K562 (cell line): ENCODE results near the gene SLC44A2. TPM values are rescaled to one million over a fixed set of nuclear protein-coding genes. Genes with fewer than 3 reads are reported as not detected.
A peak's percentile ranks its signal among the peaks of the same experiment; 100 is the strongest.

Experiments
- ATAC-seq: fragments of 200-7000 bp; cut with Tn5 transposase; 3 replicates; pipeline ENCODE4 v1.9.1; 2020; ENCODE audit warnings: moderate library complexity
- BruUV-seq: library from RNA; stranded (reverse); fragments of 400-500 nt; replicated peaks from 2 replicates; lab custom pipeline; 2021; lab: Mats Ljungman, UMichigan
- CTCF ChIA-PET: fragments of 300-600 bp; formaldehyde crosslinking; extraction: SDS; loops from one replicate; lab custom pipeline; 2021; ENCODE audit warnings: low intra/inter-chr PET ratio; lab: Yijun Ruan, JAX
- POLR2A ChIA-PET: fragments of 300-600, 350-650 bp; sonication (Branson Sonifier 250); formaldehyde crosslinking; extraction: SDS; loops from one replicate; lab custom pipeline; 2021; ENCODE audit warnings: antibody characterized with exemption, inconsistent platforms; lab: Yijun Ruan, JAX
- DNase-seq, 4 experiments: peaks; one replicate each; pipeline versions ENCODE4 v3.0.0 to v3.0.0-alpha.2; 2011 to 2018; ENCODE audit warnings: low spot score in 3 of 4, mixed read lengths in 3 of 4; ENCODE audit errors: extremely low read depth in 1 of 4
- FAIRE-seq: peaks from 2 replicates; lab custom pipeline; 2011; peaks lifted over from hg19 to GRCh38; lab: Jason Lieb, UNC
- H2AFZ ChIP-seq: 2 replicates; pipeline ENCODE4 v1.6.0; 2011; ENCODE audit warnings: low read depth, low read length, control low read depth, inconsistent platforms
- H3K27ac ChIP-seq: fragments of 200-600 bp; 3 replicates; pipeline ENCODE4 v1.8.0; 2011; ENCODE audit warnings: low read depth, mild to moderate bottlenecking, control low read depth, inconsistent platforms, low read length, moderate library complexity, mixed read lengths; ENCODE audit errors: extremely low read depth
- H3K27me3 ChIP-seq, 2 experiments: fragments of 300-600 bp in 1 of 2; 2 replicates in 1 of 2; 3 replicates in 1 of 2; pipeline versions ENCODE4 v1.6.0 to v1.8.0; 2011; ENCODE audit warnings: inconsistent platforms in 2 of 2, low read length in 2 of 2, mild to moderate bottlenecking in 1 of 2, mixed read lengths in 1 of 2, moderate library complexity in 1 of 2; ENCODE audit not compliant: control insufficient read depth in 2 of 2, insufficient read depth in 2 of 2
- H3K36me3 ChIP-seq: fragments of 300-600 bp; 3 replicates; pipeline ENCODE4 v1.8.0; 2011; ENCODE audit warnings: mild to moderate bottlenecking, low read length, inconsistent platforms; ENCODE audit not compliant: control insufficient read depth, insufficient read depth
- H3K4me1 ChIP-seq, 2 experiments: fragments of 200-600 bp in 1 of 2; replicated peaks in 1 of 2; 2 replicates in 1 of 2; 3 replicates in 1 of 2; pipeline versions ENCODE4 v1.5.1 to v1.8.0; 2011; ENCODE audit warnings: inconsistent platforms in 2 of 2, low read length in 2 of 2, mild to moderate bottlenecking in 1 of 2, mixed read lengths in 1 of 2, moderate library complexity in 1 of 2; ENCODE audit not compliant: control insufficient read depth in 2 of 2, insufficient read depth in 2 of 2
- H3K4me2 ChIP-seq: 2 replicates; pipeline ENCODE4 v1.6.1; 2011; ENCODE audit warnings: low read length, control low read depth, inconsistent platforms, mixed read lengths; ENCODE audit not compliant: insufficient read depth
- H3K4me3 ChIP-seq: fragments of 200-600 bp; sonication (generic), shearing (Covaris generic); 2 replicates; pipeline ENCODE4 v1.5.1; 2016; ENCODE audit warnings: control low read depth, inconsistent platforms
- H3K79me2 ChIP-seq: fragments of 200-600 bp; 3 replicates; pipeline ENCODE4 v1.8.0; 2011; ENCODE audit warnings: low read length, inconsistent platforms; ENCODE audit not compliant: control insufficient read depth, insufficient read depth
- H3K9ac ChIP-seq, 2 experiments: 2 replicates each; pipeline versions ENCODE4 v1.6.0 to v1.6.1; 2011; ENCODE audit warnings: low read depth in 2 of 2, low read length in 2 of 2, control low read depth in 1 of 2, inconsistent platforms in 1 of 2, mild to moderate bottlenecking in 1 of 2, mixed read lengths in 1 of 2; ENCODE audit not compliant: insufficient read depth in 1 of 2
- H3K9me1 ChIP-seq: one replicate; pipeline ENCODE4 v1.6.0; 2011; ENCODE audit warnings: inconsistent platforms, mild to moderate bottlenecking, low read length, moderate library complexity; ENCODE audit not compliant: control insufficient read depth, insufficient read depth
- H3K9me3 ChIP-seq: replicated peaks from 2 replicates; pipeline ENCODE4 v1.5.1; 2011; ENCODE audit warnings: low read depth, low read length, inconsistent platforms; ENCODE audit not compliant: control insufficient read depth, insufficient read depth
- H4K20me1 ChIP-seq: replicated peaks from 2 replicates; pipeline ENCODE4 v1.6.1; 2011; ENCODE audit warnings: low read length, inconsistent platforms, mixed read lengths; ENCODE audit not compliant: control insufficient read depth, insufficient read depth
- CBFA2T2 ChIP-seq: fragments of 450-650 bp; conservative IDR thresholded peaks from 2 replicates; pipeline ENCODE4 v1.6.1; 2017; ENCODE audit warnings: mild to moderate bottlenecking
- KLF10 ChIP-seq: fragments of 250-450 bp; sonication (Bioruptor Pico); IDR thresholded peaks from 2 replicates; pipeline ENCODE4 v1.6.1; 2021; ENCODE audit warnings: matching md5 sums
- POLR2AphosphoS5 ChIP-seq: IDR thresholded peaks from 2 replicates; pipeline ENCODE4 v1.6.1; 2011; ENCODE audit warnings: mild to moderate bottlenecking, low read depth, low read length, moderate library complexity; ENCODE audit not compliant: control insufficient read depth, insufficient read depth
- PRMT5 ChIP-seq: sonication (generic); formaldehyde crosslinking; IDR thresholded peaks from 2 replicates; pipeline ENCODE4 v1.5.0; 2020; ENCODE audit warnings: missing genetic modification reagents
- SIN3A ChIP-seq, 2 experiments: fragments of 150-350 bp in 1 of 2; IDR thresholded peaks; 2 replicates each; pipeline ENCODE4 v1.6.1; 2011 to 2016; ENCODE audit warnings: borderline replicate concordance in 2 of 2, low read depth in 2 of 2, low read length in 2 of 2, mild to moderate bottlenecking in 2 of 2, moderate library complexity in 2 of 2; ENCODE audit not compliant: control insufficient read depth in 1 of 2
- TCF7 ChIP-seq: sonication (generic); IDR thresholded peaks from 2 replicates; pipeline ENCODE4 v1.6.1; 2016; ENCODE audit warnings: antibody characterized with exemption, borderline replicate concordance
- YY1 ChIP-seq, 3 experiments: IDR thresholded peaks; 2 replicates each; pipeline ENCODE4 v1.6.1; 2011; ENCODE audit warnings: low read length in 2 of 3, mild to moderate bottlenecking in 2 of 3, moderate library complexity in 2 of 3, borderline replicate concordance in 1 of 3, control low read depth in 1 of 3, low read depth in 1 of 3; ENCODE audit not compliant: insufficient read depth in 3 of 3, insufficient replicate concordance in 2 of 3, control insufficient read depth in 1 of 3, insufficient read length in 1 of 3; ENCODE audit errors: extremely low read depth in 1 of 3
- WGBS: fragments of 100-300 bp; shearing (Covaris generic); methylation state at CpG from one replicate; pipeline ENCODE4 v1.1.6; 2016; ENCODE audit warnings: low coverage, mixed read lengths; ENCODE audit not compliant: insufficient coverage; ENCODE audit errors: missing lambda C conversion rate; 5-methylcytosine and 5-hydroxymethylcytosine counted together
- in situ Hi-C: fragments of 300-500 bp; cut with MboI; formaldehyde crosslinking; loops from 4 replicates; pipeline ENCODE4 v1.15.0; 2018; ENCODE audit warnings: inconsistent platforms, mixed read lengths
- intact Hi-C: fragments of 100-400 bp; cut with micrococcal nuclease; formaldehyde crosslinking; loops from 2 replicates; pipeline ENCODE4 v1.14.2; 2022
- polyA plus RNA-seq, 8 experiments: library from polyadenylated mRNA; depleted of rRNA in 4 of 8; stranded (reverse) in 5 of 8; unstranded in 3 of 8; fragments of >200 nt; fragmentation: Nextera tagmentation in 2 of 8; fragmentation: Illumina TruSeq in 1 of 8; extraction: Ambion mirVana in 2 of 8; extraction: Trizol in 1 of 8; gene quantifications; 2 replicates each; pipeline versions ENCODE4 v1.2.1 to v1.2.3, GENCODE V29; 2011 to 2014; ENCODE audit warnings: inconsistent platforms in 1 of 8, missing spikeins in 1 of 8
- total RNA-seq, 7 experiments: library from RNA; depleted of rRNA in 6 of 7; stranded (reverse); fragments of >200 nt in 6 of 7; fragmentation: Illumina TruSeq in 2 of 7; extraction: Trizol in 2 of 7; gene quantifications; 2 replicates each; pipeline versions ENCODE4 v1.2.1 to v1.2.3, GENCODE V29; 2011 to 2021; ENCODE audit warnings: low replicate concordance in 1 of 7
- TF ChIP-seq, protein P1 (sequence below): fragments of 450-650 bp; IDR thresholded peaks from 2 replicates; pipeline ENCODE4 v1.6.1; 2016

The SLC44A2 gene
- total and polyA plus RNA-seq, 9 of the 15 experiments (the other 6 are each of a cell fraction or from before 2014, with no cell fraction given): 1.1 to 34.2 (median 8.1) TPM

- TF ChIP-seq SIN3A (IDR thresholded peaks at IDR 0.05; ENCODE audit: borderline replicate concordance in 2 of 2, control insufficient read depth in 1 of 2, low read depth in 2 of 2, low read length in 2 of 2) (no peak), KLF10 (CRISPR knock-in tag) (no peak)
Observed at GRCh38 chr19:10655457-10656312, 30.3 kb downstream of the SLC44A2 start (continued).

GRCh38 chr19:10660346-10660745 is 35.0 kb downstream of the SLC44A2 start:
- no peak for FAIRE-seq
- H3K9ac ChIP-seq: peak overlapping the region in 1 of 2 experiments; percentile 4; a peak in 1 of 4 replicates
- intact Hi-C loops (no loop called here), in situ Hi-C loops (no loop called here)
- no TSS peak for BruUV-seq
- H3K79me2 ChIP-seq: peaks cover 100% of the 10 kb centered on the region
- TF ChIP-seq CBFA2T2 (no peak), YY1 (IDR thresholded peaks at IDR 0.05; ENCODE audit: borderline replicate concordance in 1 of 3, control insufficient read depth in 1 of 3, extremely low read depth in 1 of 3, insufficient read depth in 3 of 3, insufficient read length in 1 of 3, insufficient replicate concordance in 2 of 3, low read depth in 1 of 3, low read length in 2 of 3) (no peak), PRMT5 (CRISPR knock-in tag) (no peak), TCF7 (no peak), POLR2AphosphoS5 (0 out of 2 replicates have a peak, but pooled peaks have one; percentile 8)
- TF ChIP-seq, protein P1, sequence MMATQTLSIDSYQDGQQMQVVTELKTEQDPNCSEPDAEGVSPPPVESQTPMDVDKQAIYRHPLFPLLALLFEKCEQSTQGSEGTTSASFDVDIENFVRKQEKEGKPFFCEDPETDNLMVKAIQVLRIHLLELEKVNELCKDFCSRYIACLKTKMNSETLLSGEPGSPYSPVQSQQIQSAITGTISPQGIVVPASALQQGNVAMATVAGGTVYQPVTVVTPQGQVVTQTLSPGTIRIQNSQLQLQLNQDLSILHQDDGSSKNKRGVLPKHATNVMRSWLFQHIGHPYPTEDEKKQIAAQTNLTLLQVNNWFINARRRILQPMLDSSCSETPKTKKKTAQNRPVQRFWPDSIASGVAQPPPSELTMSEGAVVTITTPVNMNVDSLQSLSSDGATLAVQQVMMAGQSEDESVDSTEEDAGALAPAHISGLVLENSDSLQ: no peak
- peaks cover 34 to 50% of the 10 kb centered on the region in 2 experiments; a peak in 4 of 5 replicates for H3K4me1 ChIP-seq
- ChIA-PET POLR2A (no interaction called here), CTCF (no interaction called here)
- no peak overlapping the region for H3K4me2 ChIP-seq
- H4K20me1 ChIP-seq: peaks cover 67% of the 10 kb centered on the region
- H3K36me3 ChIP-seq: peaks cover 70% of the 10 kb centered on the region
- ATAC-seq: no peak
- no peak overlapping the region for H3K27ac ChIP-seq
- no peak overlapping the region for H2AFZ ChIP-seq
- no peaks in the 10 kb centered on the region for H3K9me3 ChIP-seq
- peaks cover 8% of the 10 kb centered on the region for H3K9me1 ChIP-seq
- no peak for DNase-seq
- H3K4me3 ChIP-seq: no peak overlapping the region
- 94% methylated on average over 4 of the region's 5 CpGs for WGBS
- no peaks in the 10 kb centered on the region for H3K27me3 ChIP-seq
